ENCODE measurements around the gene GPSM1.

The GPSM1 gene

DNA sequence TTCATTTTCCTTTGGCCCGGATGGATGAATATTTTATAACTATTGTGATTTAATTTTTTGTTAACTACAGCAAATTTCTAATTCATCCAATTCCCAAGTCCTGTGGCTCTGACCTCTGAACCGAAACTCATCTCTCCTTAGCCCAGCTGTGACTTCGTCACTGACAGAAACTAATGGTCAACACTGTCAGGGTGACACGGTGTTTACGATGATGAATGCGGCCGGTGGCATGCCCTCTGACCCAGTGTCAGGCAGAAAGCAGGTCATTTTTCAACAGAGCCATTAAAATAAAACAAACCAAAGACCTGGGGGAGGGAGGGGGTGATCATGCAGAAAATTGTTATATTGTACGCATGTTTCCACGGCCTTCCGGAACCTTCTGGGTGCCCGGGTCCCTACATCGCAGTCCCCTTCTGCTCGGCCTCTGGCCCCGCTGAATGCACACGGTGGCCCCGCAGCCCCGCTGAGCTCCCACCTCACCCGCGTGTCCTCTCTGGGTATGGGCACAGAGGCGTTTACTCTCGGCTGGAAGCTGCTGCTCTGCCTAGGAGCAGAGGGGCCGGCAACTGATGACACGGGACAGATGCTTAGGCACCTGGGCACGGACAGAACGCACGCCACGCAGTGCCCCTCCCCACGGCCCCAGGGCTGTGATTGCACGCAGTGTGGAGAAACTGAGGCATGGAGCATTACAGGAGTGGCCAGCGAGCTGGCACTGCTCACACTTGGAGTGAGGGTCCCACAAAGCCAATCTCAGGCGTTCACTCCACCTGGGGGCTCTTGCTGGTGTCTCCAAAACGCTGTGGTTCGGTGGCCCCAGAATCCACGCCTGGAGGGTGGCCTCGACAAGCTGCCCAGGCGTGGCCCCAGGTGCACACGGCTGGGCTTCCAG, 31.6 kb upstream of the GPSM1 start:
- TF ChIP-seq, protein P1, sequence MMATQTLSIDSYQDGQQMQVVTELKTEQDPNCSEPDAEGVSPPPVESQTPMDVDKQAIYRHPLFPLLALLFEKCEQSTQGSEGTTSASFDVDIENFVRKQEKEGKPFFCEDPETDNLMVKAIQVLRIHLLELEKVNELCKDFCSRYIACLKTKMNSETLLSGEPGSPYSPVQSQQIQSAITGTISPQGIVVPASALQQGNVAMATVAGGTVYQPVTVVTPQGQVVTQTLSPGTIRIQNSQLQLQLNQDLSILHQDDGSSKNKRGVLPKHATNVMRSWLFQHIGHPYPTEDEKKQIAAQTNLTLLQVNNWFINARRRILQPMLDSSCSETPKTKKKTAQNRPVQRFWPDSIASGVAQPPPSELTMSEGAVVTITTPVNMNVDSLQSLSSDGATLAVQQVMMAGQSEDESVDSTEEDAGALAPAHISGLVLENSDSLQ (IDR thresholded peaks at IDR 0.05), result peak; percentile 63; the same call in 1 of the 2 replicates
- no peak for TF ChIP-seq NFRKB (IDR thresholded peaks at IDR 0.05)
- ChIA-PET POLR2A (no interaction called here), CTCF (no interaction called here)
- DNase-seq (ENCODE audit: extremely low spot score), result no peak

DNA sequence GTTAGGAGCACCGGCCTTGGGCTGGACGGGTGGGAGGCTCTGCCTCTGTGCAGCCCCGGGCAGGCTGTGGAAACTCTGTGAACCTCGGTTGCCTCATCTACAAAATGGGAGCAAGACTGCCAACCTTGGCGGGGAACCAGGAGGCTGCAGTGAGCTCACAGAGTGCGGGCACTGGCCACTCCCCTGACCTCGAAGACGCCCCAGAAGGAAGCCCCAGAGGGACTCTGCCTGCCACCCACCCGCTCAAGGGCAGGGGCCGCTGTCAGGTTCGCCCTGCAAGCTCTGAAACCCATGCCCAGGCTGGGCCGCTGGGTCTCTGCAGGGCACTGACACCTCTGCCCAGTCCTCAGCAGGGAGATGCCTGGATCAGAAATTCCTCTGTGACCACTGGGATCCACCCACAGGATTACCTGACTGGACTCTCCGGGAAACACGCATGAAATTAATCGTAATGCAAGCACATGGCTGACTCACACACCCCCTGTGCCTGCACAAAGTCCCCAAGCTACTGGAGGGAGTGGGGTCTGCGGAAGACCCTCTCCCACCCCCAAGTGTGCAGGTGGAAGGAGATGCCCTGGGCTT, 30.8 kb upstream of the GPSM1 start:
- CTCF ChIA-PET, result no interaction called here
- no peak for DNase-seq (ENCODE audit: extremely low spot score)

GRCh38 chr9:136297016-136297691, 30.2 kb upstream of the GPSM1 start:
- DNase-seq (ENCODE audit: extremely low spot score), result no peak
- ChIA-PET POLR2A (no interaction called here), CTCF (no interaction called here)
- no peak for TF ChIP-seq CTBP1 (IDR thresholded peaks at IDR 0.05; ENCODE audit: borderline replicate concordance)
- TF ChIP-seq ELF4 (IDR thresholded peaks at IDR 0.05), result no peak
- no peak for TF ChIP-seq FOXM1 (IDR thresholded peaks at IDR 0.05; ENCODE audit: borderline replicate concordance)
- no peak for TF ChIP-seq NFRKB (IDR thresholded peaks at IDR 0.05)
- TF ChIP-seq BHLHE40 (IDR thresholded peaks at IDR 0.05; ENCODE audit: borderline replicate concordance), result no peak
- TF ChIP-seq L3MBTL2 (conservative IDR thresholded peaks at IDR 0.05), result no peak
- no peak for TF ChIP-seq SUZ12 (IDR thresholded peaks at IDR 0.05)
- no peak for TF ChIP-seq ARNT (IDR thresholded peaks at IDR 0.05)
- TF ChIP-seq FOXA1 (IDR thresholded peaks at IDR 0.05), result no peak
- TF ChIP-seq, protein P1 (IDR thresholded peaks at IDR 0.05), result no peak
- TF ChIP-seq LEF1 (IDR thresholded peaks at IDR 0.05; ENCODE audit: borderline replicate concordance), result no peak

More for the DNA sequence above, 30.8 kb upstream of the GPSM1 start:
- TF ChIP-seq TARDBP (IDR thresholded peaks at IDR 0.05), result no peak
- no peak for TF ChIP-seq FOXK2 (IDR thresholded peaks at IDR 0.05)
- TF ChIP-seq BHLHE40 (IDR thresholded peaks at IDR 0.05; ENCODE audit: borderline replicate concordance), result no peak
- POLR2A ChIA-PET, result no interaction called here

DNA sequence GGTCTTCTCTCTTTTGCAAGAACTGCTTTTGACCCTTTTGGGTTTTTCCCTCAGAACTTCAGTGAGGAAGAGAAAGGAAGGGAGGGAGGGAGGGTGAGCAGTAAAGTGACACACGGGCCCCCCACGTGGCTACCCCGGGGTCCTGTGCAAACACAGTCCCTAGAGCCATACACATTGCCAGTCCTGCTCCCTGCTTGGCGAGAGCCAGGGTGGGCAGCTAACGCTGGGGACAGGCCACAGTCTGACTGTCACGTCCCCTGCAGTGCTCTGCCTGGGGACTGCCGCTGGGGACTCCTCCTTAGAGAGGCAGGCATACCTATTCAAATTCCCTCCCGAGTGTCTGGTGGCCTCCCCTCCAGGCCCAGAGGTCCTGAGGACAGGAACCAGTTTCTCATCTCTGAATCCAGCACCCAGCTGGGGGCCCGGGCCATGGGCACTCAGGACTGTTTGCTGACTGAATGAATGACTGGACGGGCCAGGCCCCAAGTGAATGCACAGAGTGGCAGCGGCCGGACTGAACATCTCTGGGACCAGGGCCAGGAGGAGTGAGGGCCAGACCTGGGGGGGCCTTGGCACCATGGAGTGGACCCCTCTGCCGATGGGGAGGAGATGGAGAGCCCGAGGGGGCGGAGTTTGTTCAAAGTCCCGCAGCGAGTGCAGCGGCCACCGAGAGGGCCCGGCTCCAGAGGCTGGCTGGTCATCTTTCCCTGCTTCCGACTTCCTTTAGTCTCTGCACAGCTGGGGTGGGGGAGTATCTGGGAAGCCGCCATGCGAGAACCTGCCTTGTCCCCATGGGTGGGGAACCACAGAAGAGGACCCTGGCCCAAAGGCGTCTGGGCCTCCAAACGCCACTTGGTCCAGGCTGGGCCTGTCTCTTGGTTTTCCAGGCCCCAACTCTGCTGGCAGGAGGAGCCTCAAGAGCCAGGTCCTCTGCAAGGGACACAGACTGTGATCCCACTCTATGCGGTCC, 29.3 kb upstream of the GPSM1 start:
- no peak for DNase-seq (ENCODE audit: extremely low spot score)
- POLR2A ChIA-PET, result no interaction called here
- CTCF ChIA-PET, result no interaction called here
- TF ChIP-seq BHLHE40 (IDR thresholded peaks at IDR 0.05; ENCODE audit: borderline replicate concordance) (no peak), HDGF (IDR thresholded peaks at IDR 0.05; ENCODE audit: borderline replicate concordance) (no peak), ELF4 (IDR thresholded peaks at IDR 0.05) (no peak), SUZ12 (IDR thresholded peaks at IDR 0.05) (no peak), TARDBP (IDR thresholded peaks at IDR 0.05) (no peak), NFRKB (IDR thresholded peaks at IDR 0.05) (no peak), SP1 (IDR thresholded peaks at IDR 0.05) (no peak), L3MBTL2 (conservative IDR thresholded peaks at IDR 0.05) (no peak), LEF1 (IDR thresholded peaks at IDR 0.05; ENCODE audit: borderline replicate concordance) (no peak), ZNF384 (IDR thresholded peaks at IDR 0.05) (no peak), FOXA1 (IDR thresholded peaks at IDR 0.05) (no peak), FOXK2 (IDR thresholded peaks at IDR 0.05) (no peak), CTBP1 (IDR thresholded peaks at IDR 0.05; ENCODE audit: borderline replicate concordance) (no peak), FOXM1 (IDR thresholded peaks at IDR 0.05; ENCODE audit: borderline replicate concordance) (no peak), ARNT (IDR thresholded peaks at IDR 0.05) (no peak)
- TF ChIP-seq, protein P1 (IDR thresholded peaks at IDR 0.05), result no peak

GRCh38 chr9:136299116-136299515, 28.2 kb upstream of the GPSM1 start:
- ChIA-PET POLR2A (no interaction called here), CTCF (no interaction called here)
- DNase-seq (ENCODE audit: extremely low spot score), result no peak
- no peak for TF ChIP-seq ELF4 (IDR thresholded peaks at IDR 0.05)

DNA sequence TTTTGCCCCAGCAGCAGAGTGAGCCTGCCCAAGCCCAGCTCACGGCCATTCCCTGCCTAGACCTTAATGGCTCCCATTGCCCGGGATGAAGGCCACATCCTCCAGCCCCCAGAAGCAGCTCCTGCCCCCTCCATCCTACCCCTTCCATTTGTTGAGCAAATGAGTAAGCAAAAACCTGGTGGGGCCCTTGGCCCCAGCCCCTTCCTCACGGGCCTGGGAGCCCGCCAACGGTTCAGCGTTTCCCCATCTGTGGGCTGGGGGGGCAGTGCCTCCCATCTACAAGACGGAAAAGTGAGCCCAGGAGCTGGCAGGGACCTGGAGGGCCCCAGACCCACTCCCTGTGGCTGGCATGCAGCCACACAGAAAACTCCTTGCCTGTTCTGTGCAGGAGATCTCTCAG, 27.8 kb upstream of the GPSM1 start:
- no peak for DNase-seq (ENCODE audit: extremely low spot score)
- POLR2A ChIA-PET, result no interaction called here
- TF ChIP-seq NFRKB (IDR thresholded peaks at IDR 0.05), result no peak
- no peak for TF ChIP-seq ARNT (IDR thresholded peaks at IDR 0.05)
- TF ChIP-seq FOXM1 (IDR thresholded peaks at IDR 0.05; ENCODE audit: borderline replicate concordance), result no peak
- no peak for TF ChIP-seq SUZ12 (IDR thresholded peaks at IDR 0.05)
- TF ChIP-seq CTBP1 (IDR thresholded peaks at IDR 0.05; ENCODE audit: borderline replicate concordance), result no peak
- TF ChIP-seq FOXA1 (IDR thresholded peaks at IDR 0.05), result no peak
- TF ChIP-seq BHLHE40 (IDR thresholded peaks at IDR 0.05; ENCODE audit: borderline replicate concordance), result no peak
- TF ChIP-seq, protein P1 (IDR thresholded peaks at IDR 0.05), result no peak
- TF ChIP-seq HDGF (IDR thresholded peaks at IDR 0.05; ENCODE audit: borderline replicate concordance), result no peak
- no peak for TF ChIP-seq ZNF384 (IDR thresholded peaks at IDR 0.05)
- TF ChIP-seq LEF1 (IDR thresholded peaks at IDR 0.05; ENCODE audit: borderline replicate concordance), result no peak
- no peak for TF ChIP-seq L3MBTL2 (conservative IDR thresholded peaks at IDR 0.05)
- no peak for TF ChIP-seq ELF4 (IDR thresholded peaks at IDR 0.05)
- TF ChIP-seq FOXK2 (IDR thresholded peaks at IDR 0.05), result no peak
- TF ChIP-seq TARDBP (IDR thresholded peaks at IDR 0.05), result no peak
- no peak for TF ChIP-seq SP1 (IDR thresholded peaks at IDR 0.05)
- CTCF ChIA-PET, result no interaction called here

All from HEK293T (cell line).